ENCODE results near the gene EID3.
"Not testable (repeated sequence)": the region's sequence is repeated elsewhere in the genome, so short reads cannot be mapped to it uniquely, and the experiment has no call there.

EID3 gene

DNA sequence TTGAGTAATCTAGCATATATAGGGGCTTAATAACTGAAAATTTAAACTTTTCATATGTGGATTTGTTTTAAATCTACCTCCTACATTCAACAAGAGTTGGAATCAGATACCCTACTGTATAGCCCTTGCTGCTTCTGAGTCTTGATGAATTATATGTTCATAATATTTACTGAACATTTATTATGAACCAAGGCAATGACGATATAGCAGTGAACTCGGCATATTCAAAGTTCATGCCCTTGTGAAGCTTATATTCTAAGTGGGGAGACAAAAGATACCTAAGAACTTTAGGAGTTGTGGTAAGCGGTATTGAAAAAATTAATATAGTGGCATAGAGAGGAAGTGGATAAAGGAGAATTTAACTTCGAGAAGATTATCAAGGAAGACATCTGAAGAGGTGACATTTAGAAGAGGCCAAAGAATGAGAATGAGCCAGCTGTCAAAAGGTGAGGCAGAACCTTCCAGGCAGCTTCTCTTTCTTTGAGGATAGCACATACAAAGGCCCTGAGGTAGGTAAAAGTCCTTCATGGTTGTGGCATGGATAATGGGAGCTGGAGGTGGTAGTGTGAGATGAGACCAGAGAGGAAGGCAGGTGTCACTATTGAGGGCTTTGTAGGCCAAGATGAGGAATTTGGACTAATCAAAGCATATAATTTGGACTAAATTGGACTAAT lies 10.2 kb downstream of the EID3 start:
- DNase-seq, result no peak

- no peak for DNase-seq
Observed at GRCh38 chr12:104314242-104314614, 10.7 kb downstream of the EID3 start.

- DNase-seq, result no peak
Observed at GRCh38 chr12:104315326-104316224, 12.0 kb downstream of the EID3 start.

DNA sequence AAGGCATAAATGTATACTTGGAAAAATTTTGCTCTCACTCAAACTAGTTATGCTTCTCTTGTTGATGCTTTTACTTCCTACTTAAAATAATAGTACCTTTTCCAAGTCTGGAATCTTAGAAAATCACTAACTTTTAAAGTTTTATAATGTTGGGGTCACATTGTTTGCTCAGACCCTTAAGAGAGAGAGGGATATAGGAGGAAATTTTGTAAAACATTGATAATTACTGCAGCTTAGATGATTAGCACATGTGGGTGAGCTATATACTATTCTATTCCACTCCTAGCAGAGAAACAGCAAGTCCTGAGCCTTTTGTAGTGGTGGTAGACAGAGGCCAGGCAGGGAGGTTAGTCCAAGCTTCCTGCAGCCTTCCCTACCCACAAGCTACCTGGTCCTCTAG lies 13.4 kb downstream of the EID3 start:
- DNase-seq, result no peak

DNA sequence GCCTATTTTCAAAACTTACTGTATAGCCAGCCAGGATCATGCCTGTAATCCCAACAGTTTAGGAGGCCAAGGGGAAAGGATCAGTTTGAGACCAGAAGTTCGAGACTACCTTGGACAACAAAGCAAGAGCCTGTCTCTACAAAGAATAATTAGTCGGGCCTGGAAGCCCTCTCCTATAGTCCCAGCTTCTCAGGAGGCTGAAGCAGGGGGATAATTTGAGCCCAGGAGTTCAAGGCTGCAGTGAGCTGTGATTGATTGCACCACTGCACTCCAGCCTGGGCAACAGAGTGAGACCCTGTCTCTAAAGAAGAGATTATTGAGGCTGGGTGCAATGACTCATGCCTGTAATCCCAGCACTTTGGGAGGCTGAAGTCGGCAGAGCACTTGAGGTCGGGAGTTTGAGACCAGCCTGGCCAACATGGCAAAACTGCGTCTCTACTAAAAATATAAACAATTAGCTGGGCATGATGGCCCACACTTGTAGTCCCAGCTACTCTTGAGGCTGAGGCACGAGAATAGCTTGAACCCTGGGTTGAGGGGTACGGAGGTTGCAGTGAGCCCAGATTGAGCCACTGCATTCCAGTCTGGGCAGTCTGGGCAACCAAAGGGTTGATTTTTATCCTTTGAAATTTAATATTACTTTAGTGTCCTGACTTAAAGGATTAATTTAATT lies 14.1 kb downstream of the EID3 start:
- no peak for DNase-seq

- no peak for DNase-seq
Observed at GRCh38 chr12:104319028-104319427, 15.5 kb downstream of the EID3 start.

GRCh38 chr12:104319918-104320626 lies 16.5 kb downstream of the EID3 start:
- DNase-seq, result no peak

DNA sequence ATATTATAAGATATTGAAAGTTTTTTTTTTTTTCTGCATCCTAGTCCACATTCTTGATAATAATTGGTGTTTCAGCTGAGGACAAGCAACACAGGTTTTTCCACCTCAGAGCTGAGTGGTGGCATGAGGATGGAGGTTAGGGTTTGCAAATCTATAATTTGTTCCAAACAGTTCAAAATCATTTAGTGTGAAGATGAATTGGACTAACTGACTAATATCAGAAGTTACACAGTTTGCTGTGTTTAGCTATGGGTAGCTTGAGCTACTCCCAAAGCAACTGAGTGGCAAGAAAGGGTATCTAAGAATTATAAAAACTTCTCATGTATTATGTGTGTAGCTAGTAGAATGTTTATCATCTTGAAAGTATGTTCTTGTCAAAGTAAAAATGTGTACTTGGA lies 17.1 kb downstream of the EID3 start:
- DNase-seq, result no peak

DNA sequence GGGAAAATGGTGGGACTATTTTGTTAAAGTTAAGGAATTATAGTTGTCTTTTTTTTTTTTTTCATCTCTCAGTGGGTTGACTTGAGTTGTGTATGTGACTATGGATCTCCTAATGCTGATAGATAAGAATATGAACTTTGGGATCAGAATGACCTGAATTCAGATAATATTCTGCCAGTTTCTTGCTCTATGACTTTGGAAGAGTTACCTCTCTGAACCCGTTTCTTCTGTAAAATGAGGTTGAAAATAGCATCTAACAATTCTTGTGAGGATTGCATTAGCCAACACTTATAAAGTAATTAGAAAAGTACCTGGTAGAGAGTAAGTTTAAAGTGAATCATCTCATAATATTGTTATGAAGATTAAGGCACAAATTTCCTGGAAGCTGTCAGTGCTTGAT lies 18.4 kb downstream of the EID3 start:
- DNase-seq, result no peak

DNA sequence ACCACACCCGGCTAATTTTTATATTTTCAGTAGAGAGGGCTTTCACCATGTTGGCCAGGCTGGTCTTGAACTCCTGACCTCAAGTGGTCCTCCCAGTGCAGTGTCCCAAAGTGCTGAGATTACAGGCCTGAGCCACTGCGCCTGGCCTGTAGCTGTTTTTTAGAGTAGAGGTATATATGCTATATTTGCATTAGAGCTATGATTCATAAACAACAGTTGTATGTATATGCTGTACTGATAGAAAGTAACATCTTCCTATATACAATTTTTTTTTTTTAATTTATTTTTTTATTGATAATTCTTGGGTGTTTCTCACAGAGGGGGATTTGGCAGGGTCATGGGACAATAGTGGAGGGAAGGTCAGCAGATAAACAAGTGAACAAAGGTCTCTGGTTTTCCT lies 19.0 kb downstream of the EID3 start:
- not testable (repeated sequence) for DNase-seq

DNA sequence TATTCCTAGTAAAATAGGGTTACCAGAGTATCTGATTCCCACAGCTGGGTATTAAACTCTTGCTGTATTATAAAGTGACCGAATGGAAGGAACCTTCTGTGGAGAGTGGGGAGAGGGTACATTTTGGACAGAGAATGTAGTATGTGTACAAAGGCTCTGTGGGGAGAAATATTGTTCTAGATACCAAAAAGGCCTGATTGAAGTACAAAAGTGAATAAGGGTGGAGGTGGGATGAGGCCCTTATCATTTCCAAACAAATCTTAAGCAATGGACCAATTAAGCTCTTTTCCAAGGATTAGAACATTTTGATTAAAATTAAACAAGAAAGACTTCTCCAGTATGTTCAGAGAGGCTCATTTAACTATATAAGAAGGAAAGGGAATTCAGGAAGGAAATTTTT lies 20.4 kb downstream of the EID3 start:
- DNase-seq, result no peak

- not testable (repeated sequence) for DNase-seq
Observed at GRCh38 chr12:104328278-104328677, 24.7 kb downstream of the EID3 start.

DNA sequence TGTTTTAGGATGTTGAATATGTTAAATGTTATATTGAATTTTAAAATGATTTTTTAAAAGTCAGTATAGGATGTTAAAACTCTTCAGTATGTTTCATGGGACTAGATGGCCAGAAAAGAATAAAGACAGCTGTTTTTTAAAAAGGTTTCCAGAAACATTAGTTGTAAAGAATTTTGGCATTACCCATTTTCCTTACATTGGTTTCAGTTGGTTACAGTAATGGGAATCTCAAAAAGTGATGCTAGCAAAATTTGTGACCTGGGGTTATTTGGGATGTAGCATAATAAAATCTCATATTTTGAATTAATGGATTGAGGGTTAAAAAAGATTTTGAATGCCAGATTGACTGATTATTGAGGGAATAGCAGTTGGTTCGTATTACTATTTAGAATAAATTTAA lies 25.3 kb downstream of the EID3 start:
- DNase-seq, result no peak

DNA sequence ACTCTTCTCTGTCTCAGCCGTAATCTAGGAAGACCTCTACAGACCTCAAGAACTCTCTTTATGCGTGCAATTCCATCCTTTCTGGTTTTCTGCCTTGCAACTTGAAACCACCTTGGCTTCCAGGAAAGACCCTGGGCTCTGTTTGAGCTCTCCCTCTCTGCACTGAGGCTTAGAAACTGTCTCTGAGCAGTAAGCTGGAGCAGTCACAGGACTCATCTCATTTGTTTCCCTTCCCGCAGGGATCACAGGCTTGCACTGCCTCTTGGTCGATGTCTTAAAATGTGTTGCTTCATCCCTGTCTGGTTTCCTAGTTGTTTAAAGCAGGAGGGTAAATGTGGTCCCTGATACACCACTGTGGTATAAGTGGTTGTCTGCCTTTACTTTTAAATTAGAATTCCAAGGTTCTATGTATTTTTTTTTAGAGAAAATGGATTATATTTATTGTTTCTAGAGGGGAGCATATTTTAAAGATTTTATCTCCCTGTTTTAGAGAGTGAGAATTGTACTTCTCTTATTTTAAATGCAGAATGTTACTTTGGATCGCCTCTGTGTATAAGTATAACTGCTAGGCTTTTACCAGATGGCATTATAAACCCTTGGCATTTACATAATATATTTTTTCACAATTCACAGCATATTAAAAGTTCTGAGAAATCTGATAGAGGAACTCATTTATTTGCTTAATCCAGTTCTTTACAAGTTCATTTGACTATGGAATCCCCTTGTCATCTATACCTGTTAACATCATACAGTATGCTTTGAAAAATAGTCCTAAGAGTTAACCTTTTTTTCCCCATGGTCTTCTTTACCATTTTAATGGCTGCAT lies 26.4 kb downstream of the EID3 start:
- DNase-seq, result no peak

GRCh38 chr12:104331376-104331775 lies 27.8 kb downstream of the EID3 start:
- DNase-seq, result no peak

GRCh38 chr12:104332273-104332672 lies 28.7 kb downstream of the EID3 start:
- not testable (repeated sequence) for DNase-seq

DNA sequence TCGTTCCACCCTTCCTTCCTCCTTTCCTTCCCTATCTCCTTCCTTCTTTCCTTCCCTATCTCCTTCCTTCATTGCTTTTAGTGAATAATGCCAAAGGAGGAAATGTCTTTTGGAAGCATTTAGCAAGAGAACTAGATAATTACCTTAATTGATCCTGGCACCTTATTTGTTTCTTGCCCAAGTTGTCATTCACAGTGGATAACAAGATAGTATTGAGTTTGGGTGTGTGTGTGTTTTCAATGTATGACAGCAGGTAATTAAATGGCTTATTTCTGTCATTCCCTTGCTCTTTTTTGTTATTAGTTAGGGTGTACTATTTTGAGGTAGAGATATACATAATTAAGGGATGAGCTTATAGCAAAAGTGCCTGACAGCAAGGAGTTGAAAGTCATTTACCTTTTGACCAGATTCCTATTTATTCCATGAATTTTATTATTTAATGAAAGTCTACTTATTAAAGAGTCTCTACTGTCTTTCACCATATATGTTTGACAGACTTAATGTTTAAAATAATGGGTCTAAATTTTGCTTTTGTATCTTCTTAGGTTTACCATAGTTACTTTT lies 30.2 kb downstream of the EID3 start:
- no peak for DNase-seq

DNA sequence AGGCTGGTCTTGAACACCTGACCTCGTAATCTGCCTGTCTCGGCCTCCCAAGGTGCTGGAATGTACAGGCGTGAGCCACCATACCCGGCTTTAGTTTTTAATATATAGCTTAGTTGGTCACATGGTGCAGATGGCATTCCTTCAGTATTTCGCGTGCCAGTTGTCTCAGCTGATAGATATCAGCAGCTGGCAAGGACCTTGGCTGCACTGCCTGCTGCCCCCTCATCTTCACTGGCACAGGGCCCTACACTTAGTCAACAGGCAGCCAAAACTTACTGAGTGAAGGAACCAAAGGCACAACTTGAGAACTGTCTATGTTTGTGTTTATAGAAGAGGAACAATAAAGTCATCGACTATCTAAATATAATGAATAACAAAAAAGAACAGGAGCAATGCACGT lies 31.0 kb downstream of the EID3 start:
- no peak for DNase-seq

- no peak for DNase-seq
Observed at GRCh38 chr12:104336115-104336514, 32.6 kb downstream of the EID3 start.

DNA sequence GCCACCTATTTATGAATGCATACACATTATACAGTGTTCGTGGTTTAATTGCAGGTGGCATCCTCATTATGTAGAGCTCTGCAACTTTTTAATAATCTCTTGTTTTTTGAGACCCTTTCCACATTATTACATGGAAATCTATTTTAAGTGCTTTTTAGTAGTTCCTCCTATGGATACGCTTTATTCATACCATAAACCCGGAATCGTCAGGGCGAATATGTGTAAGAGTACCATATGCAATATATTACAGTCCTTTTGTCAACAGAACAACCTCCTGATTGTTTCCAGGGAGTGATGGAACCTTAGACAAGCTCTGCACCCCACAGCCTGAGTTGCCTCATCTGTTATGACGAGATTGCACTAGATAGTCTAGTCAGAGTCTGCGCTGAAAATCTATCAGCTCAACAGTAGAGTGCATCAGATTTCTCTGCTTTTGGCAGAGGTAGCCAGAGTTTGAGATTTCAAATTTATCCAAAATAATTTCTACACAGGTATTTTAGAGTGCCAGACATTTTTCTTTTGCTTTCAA lies 33.6 kb downstream of the EID3 start:
- DNase-seq, result no peak

GRCh38 chr12:104339663-104340062 lies 36.1 kb downstream of the EID3 start:
- no peak for DNase-seq

DNA sequence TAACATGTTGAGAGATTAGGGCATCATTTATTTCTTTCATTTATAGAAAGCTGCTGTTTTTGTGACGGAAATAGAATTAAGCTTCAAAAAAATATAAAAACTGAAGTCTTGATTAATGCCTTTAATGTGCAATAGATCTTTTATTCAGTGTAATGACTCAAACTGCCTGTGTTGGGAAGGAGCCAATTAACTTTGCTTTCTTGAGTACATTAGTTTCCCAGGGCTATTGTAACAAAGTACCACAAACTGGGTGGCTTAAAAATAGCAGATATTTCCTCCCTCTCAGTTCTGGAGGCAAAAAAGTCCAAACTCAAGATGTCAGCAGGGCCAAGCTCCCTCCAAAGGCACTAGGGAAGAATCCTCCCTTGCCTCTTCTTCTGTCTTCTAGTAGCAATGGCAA lies 36.6 kb downstream of the EID3 start:
- no peak for DNase-seq

All from CD4-positive, alpha-beta T cell treated with Interleukin-15 for 1 hour (primary cell).